ENCODE data around the gene LAMA4. TPM values are rescaled to one million over a fixed set of nuclear protein-coding genes. Genes with fewer than 3 reads are reported as not detected.

The LAMA4 gene
- total RNA-seq, 1 donor from 2014 or later, result 209 TPM

- peaks cover 64% of the 10 kb centered on the region for H3K36me3 Mint-ChIP-seq (ENCODE audit: unreplicated experiment)
- TF ChIP-seq CTCF (IDR thresholded peaks at IDR 0.05), result no peak
- no peaks in the 10 kb centered on the region for H3K9me3 Mint-ChIP-seq (ENCODE audit: unreplicated experiment)
- DNase-seq (ENCODE audit: extremely low spot score, unreplicated experiment), result no peak
- no peaks in the 10 kb centered on the region for H3K27me3 Mint-ChIP-seq (ENCODE audit: unreplicated experiment)
- H3K27ac Mint-ChIP-seq (ENCODE audit: unreplicated experiment), result no peak overlapping the region
- H3K4me3 Mint-ChIP-seq (ENCODE audit: unreplicated experiment), result no peak overlapping the region
- H3K4me1 Mint-ChIP-seq (ENCODE audit: unreplicated experiment), result peaks cover 5% of the 10 kb centered on the region
Observed at GRCh38 chr6:112154711-112155110, 99.7 kb downstream of the LAMA4 start.

GRCh38 chr6:112153926-112154607, 100.3 kb downstream of the LAMA4 start:
- Mint-ChIP-seq H3K4me3 (ENCODE audit: unreplicated experiment) (no peak overlapping the region), H3K9me3 (ENCODE audit: unreplicated experiment) (no peaks in the 10 kb centered on the region), H3K36me3 (ENCODE audit: unreplicated experiment) (peaks cover 62% of the 10 kb centered on the region), H3K27me3 (ENCODE audit: unreplicated experiment) (no peaks in the 10 kb centered on the region), H3K27ac (ENCODE audit: unreplicated experiment) (no peak overlapping the region), H3K4me1 (ENCODE audit: unreplicated experiment) (peaks cover 5% of the 10 kb centered on the region)
- no peak for DNase-seq (ENCODE audit: extremely low spot score, unreplicated experiment)
- no peak for TF ChIP-seq CTCF (IDR thresholded peaks at IDR 0.05)

- H3K4me1 Mint-ChIP-seq (ENCODE audit: unreplicated experiment), result peaks cover 2% of the 10 kb centered on the region
- peaks cover 55% of the 10 kb centered on the region for H3K36me3 Mint-ChIP-seq (ENCODE audit: unreplicated experiment)
- no peaks in the 10 kb centered on the region for H3K27me3 Mint-ChIP-seq (ENCODE audit: unreplicated experiment)
- H3K9me3 Mint-ChIP-seq (ENCODE audit: unreplicated experiment), result no peaks in the 10 kb centered on the region
- no peak for DNase-seq (ENCODE audit: extremely low spot score, unreplicated experiment)
- H3K27ac Mint-ChIP-seq (ENCODE audit: unreplicated experiment), result no peak overlapping the region
- TF ChIP-seq CTCF (IDR thresholded peaks at IDR 0.05), result no peak
- H3K4me3 Mint-ChIP-seq (ENCODE audit: unreplicated experiment), result no peak overlapping the region
Observed at GRCh38 chr6:112150363-112150762, 104.0 kb downstream of the LAMA4 start.

- peaks cover 58% of the 10 kb centered on the region for H3K36me3 Mint-ChIP-seq (ENCODE audit: unreplicated experiment)
- H3K27ac Mint-ChIP-seq (ENCODE audit: unreplicated experiment), result no peak overlapping the region
- no peaks in the 10 kb centered on the region for H3K9me3 Mint-ChIP-seq (ENCODE audit: unreplicated experiment)
- H3K4me1 Mint-ChIP-seq (ENCODE audit: unreplicated experiment), result peaks cover 6% of the 10 kb centered on the region
- no peak for DNase-seq (ENCODE audit: extremely low spot score, unreplicated experiment)
- TF ChIP-seq CTCF (IDR thresholded peaks at IDR 0.05), result no peak
- no peaks in the 10 kb centered on the region for H3K27me3 Mint-ChIP-seq (ENCODE audit: unreplicated experiment)
- no peak overlapping the region for H3K4me3 Mint-ChIP-seq (ENCODE audit: unreplicated experiment)
Observed at GRCh38 chr6:112149719-112150263, 104.6 kb downstream of the LAMA4 start.

- no peak for DNase-seq (ENCODE audit: extremely low spot score, unreplicated experiment)
- Mint-ChIP-seq H3K4me3 (ENCODE audit: unreplicated experiment) (no peak overlapping the region), H3K27me3 (ENCODE audit: unreplicated experiment) (no peaks in the 10 kb centered on the region), H3K36me3 (ENCODE audit: unreplicated experiment) (peaks cover 56% of the 10 kb centered on the region), H3K9me3 (ENCODE audit: unreplicated experiment) (no peaks in the 10 kb centered on the region), H3K4me1 (ENCODE audit: unreplicated experiment) (peaks cover 5% of the 10 kb centered on the region), H3K27ac (ENCODE audit: unreplicated experiment) (no peak overlapping the region)
- TF ChIP-seq CTCF (IDR thresholded peaks at IDR 0.05), result no peak
Observed at GRCh38 chr6:112149236-112149635, 105.1 kb downstream of the LAMA4 start.

All from osteocyte (in vitro differentiated cells).